ENCODE results near the gene SPACDR. TPM values are rescaled to one million over a fixed set of nuclear protein-coding genes. Genes with fewer than 3 reads are reported as not detected.

Gene SPACDR
- total RNA-seq, 1 experiment from 2014 or later = not detected

- Mint-ChIP-seq H3K4me3 (no peak overlapping the region), H3K4me1 (peaks cover 18 to 39% of the 10 kb centered on the region in 2 experiments), H3K36me3 (ENCODE audit: insufficient read depth in 1 of 3, low read depth in 3 of 3) (peaks cover 0 to 5% (median 3%) of the 10 kb centered on the region in 3 experiments; a peak in 2 of 7 replicates), H3K27ac (peak overlapping the region in 1 of 3 experiments; percentile 55; a peak in 1 of 7 replicates), H3K27me3 (ENCODE audit: low read depth) (no peaks in the 10 kb centered on the region; the same call in 1 of the 2 replicates), H3K9me3 (no peaks in the 10 kb centered on the region)
- Histone ChIP-seq H2AK5ac (ENCODE audit: insufficient read length, low read length) (no peak overlapping the region), H3K4me1 (ENCODE audit: insufficient read depth, low read length) (no peaks in the 10 kb centered on the region), H3K27me3 (ENCODE audit: insufficient read depth, low read length) (no peaks in the 10 kb centered on the region), H2BK12ac (ENCODE audit: insufficient read length, low read depth, low read length) (no peak overlapping the region), H3K79me2 (ENCODE audit: insufficient read depth, low read length) (no peaks in the 10 kb centered on the region), H3K14ac (ENCODE audit: insufficient read depth, low read length) (no peak overlapping the region), H3K27ac (ENCODE audit: insufficient read length, low read depth, low read length) (no peak overlapping the region), H4K20me1 (ENCODE audit: control insufficient read depth, insufficient read depth, insufficient read length) (peaks cover 4% of the 10 kb centered on the region), H3K56ac (ENCODE audit: insufficient read length, low read depth, low read length) (no peak overlapping the region), H3K9ac (ENCODE audit: extremely low read depth, insufficient read length, low read length) (no peak overlapping the region), H3K23ac (ENCODE audit: insufficient read length, low read depth, low read length) (no peak overlapping the region), H3K79me1 (ENCODE audit: insufficient read depth, low read depth, low read length, poor library complexity, severe bottlenecking) (no peaks in the 10 kb centered on the region), H3K23me2 (ENCODE audit: insufficient read length, low read depth, low read length, poor library complexity, severe bottlenecking) (no peaks in the 10 kb centered on the region), H4K91ac (ENCODE audit: insufficient read length, low read depth, low read length) (no peak overlapping the region), H3K9me3 (ENCODE audit: control insufficient read depth, low read depth, low read length) (no peaks in the 10 kb centered on the region), H2BK15ac (ENCODE audit: low read depth, low read length) (no peak overlapping the region), H3K18ac (ENCODE audit: insufficient read length, low read depth, low read length) (no peak overlapping the region), H2AFZ (ENCODE audit: low read length) (no peak overlapping the region), H4K5ac (ENCODE audit: insufficient read length, low read depth, low read length) (no peak overlapping the region), H3K4ac (ENCODE audit: low read depth, low read length) (no peak overlapping the region), H3K4me2 (ENCODE audit: insufficient read depth, insufficient read length, low read length) (no peak overlapping the region), H2BK120ac (ENCODE audit: low read depth, low read length, poor library complexity, severe bottlenecking) (no peak overlapping the region), H3T11ph (ENCODE audit: low read length) (no peak overlapping the region), H2BK20ac (ENCODE audit: low read depth, low read length, poor library complexity, severe bottlenecking) (no peak overlapping the region), H2BK5ac (ENCODE audit: insufficient read length, low read length) (no peak overlapping the region), H4K8ac (replicated peaks; ENCODE audit: insufficient read length, low read depth, low read length) (no peak overlapping the region)
- WGBS (ENCODE audit: extremely low coverage, insufficient read length, low lambda C conversion rate) = no CpG with 5 or more reads among the region's 14 CpGs
- no peak for DNase-seq
- no peak for TF ChIP-seq CTCF (conservative IDR thresholded peaks at IDR 0.05)
Measured at GRCh38 chr7:100472854-100473499, 8.9 kb upstream of the SPACDR start.

Measured in H9 (cell line).